HepG2 (cell line): ENCODE results near the gene ZFHX3. TPM values are rescaled to one million over a fixed set of nuclear protein-coding genes. Genes with fewer than 3 reads are reported as not detected.

Source experiments
- CHD4 ChIP-seq: fragments of 200-600 bp; sonication (generic); IDR thresholded peaks from 2 replicates; pipeline ENCODE4 v1.7.0; 2017; ENCODE audit warnings: mild to moderate bottlenecking, low read length, borderline replicate concordance
- DPF2 ChIP-seq: sonication (generic); formaldehyde crosslinking; IDR thresholded peaks from 2 replicates; pipeline ENCODE4 v1.4.0; 2020; ENCODE audit warnings: mild to moderate bottlenecking, low read depth, missing genetic modification reagents, borderline replicate concordance
- FOXP1 ChIP-seq, 2 experiments: fragments of 450-650 bp in 1 of 2; IDR thresholded peaks; 2 replicates each; pipeline ENCODE4 v1.6.1; 2017 to 2018; ENCODE audit warnings: antibody characterized with exemption in 1 of 2
- HNRNPK ChIP-seq: fragments of 200-400 bp; formaldehyde crosslinking; IDR thresholded peaks from 2 replicates; pipeline ENCODE4 v1.6.1; 2018; ENCODE audit warnings: low read length, low read depth, moderate library complexity, mild to moderate bottlenecking; ENCODE audit not compliant: poor library complexity, severe bottlenecking
- HOXA7 ChIP-seq: sonication (generic); formaldehyde crosslinking; IDR thresholded peaks from 2 replicates; pipeline ENCODE4 v1.8.1; 2022; ENCODE audit warnings: mild to moderate bottlenecking, missing genetic modification reagents, moderate library complexity
- JUN ChIP-seq: sonication (generic); formaldehyde crosslinking; IDR thresholded peaks from 2 replicates; pipeline ENCODE4 v1.4.0; 2020; ENCODE audit warnings: mild to moderate bottlenecking, missing genetic modification reagents
- KLF16 ChIP-seq, 2 experiments: sonication (generic) in 1 of 2; formaldehyde crosslinking in 1 of 2; IDR thresholded peaks; 2 replicates each; pipeline versions ENCODE4 v1.6.1 to v1.8.0; 2016 to 2023; ENCODE audit warnings: missing genetic modification reagents in 2 of 2, missing compliant biosample characterization in 1 of 2
- NFYC ChIP-seq: IDR thresholded peaks from 2 replicates; pipeline ENCODE4 v1.6.1; 2016; ENCODE audit warnings: missing genetic modification reagents, missing compliant biosample characterization
- TBP ChIP-seq: sonication (generic); formaldehyde crosslinking; IDR thresholded peaks from 2 replicates; pipeline ENCODE4 v1.5.0; 2020; ENCODE audit warnings: missing genetic modification reagents
- ZNF550 ChIP-seq: sonication (generic); formaldehyde crosslinking; IDR thresholded peaks from 2 replicates; pipeline ENCODE4 v1.4.0; 2020; ENCODE audit warnings: mild to moderate bottlenecking, missing genetic modification reagents, borderline replicate concordance
- ZNF768 ChIP-seq: sonication (generic); formaldehyde crosslinking; IDR thresholded peaks from 2 replicates; pipeline ENCODE4 v1.4.0; 2020; ENCODE audit warnings: missing genetic modification reagents
- ZNF775 ChIP-seq: sonication (generic); formaldehyde crosslinking; IDR thresholded peaks from 2 replicates; pipeline ENCODE4 v1.4.0; 2020; ENCODE audit warnings: missing genetic modification reagents, mild to moderate bottlenecking, moderate library complexity, borderline replicate concordance
- polyA plus RNA-seq, 8 experiments: library from polyadenylated mRNA; depleted of rRNA in 3 of 8; stranded (reverse) in 7 of 8; unstranded in 1 of 8; fragments of >200 nt; fragmentation: Illumina TruSeq in 4 of 8; extraction: Trizol in 4 of 8; gene quantifications; 2 replicates each; pipeline versions ENCODE4 v1.2.1 to v1.2.3, GENCODE V29; 2011 to 2016; ENCODE audit warnings: low read depth in 4 of 8, missing spikeins in 1 of 8, mixed read lengths in 1 of 8; ENCODE audit not compliant: insufficient read depth in 1 of 8
- total RNA-seq, 5 experiments: library from RNA; depleted of rRNA; stranded (reverse); fragments of >200 nt; fragmentation: Illumina TruSeq; extraction: Trizol; gene quantifications; 2 replicates each; pipeline ENCODE4 v1.2.3, GENCODE V29; 2016; ENCODE audit warnings: low read depth in 1 of 5
- TF ChIP-seq, protein P1 (sequence below): sonication (generic); formaldehyde crosslinking; IDR thresholded peaks from 2 replicates; pipeline ENCODE4 v1.4.0; 2020; ENCODE audit warnings: missing genetic modification reagents, mild to moderate bottlenecking, borderline replicate concordance
- TF ChIP-seq, protein P2 (sequence below): sonication (generic); formaldehyde crosslinking; IDR thresholded peaks from 2 replicates; pipeline ENCODE4 v1.5.0; 2020; ENCODE audit warnings: mild to moderate bottlenecking, missing genetic modification reagents, borderline replicate concordance
- TF ChIP-seq, protein P3 (sequence below): sonication (generic); formaldehyde crosslinking; IDR thresholded peaks from 2 replicates; pipeline ENCODE4 v1.4.0; 2020; ENCODE audit warnings: mild to moderate bottlenecking, missing genetic modification reagents, borderline replicate concordance
- TF ChIP-seq, protein P4 (sequence below): sonication (generic); formaldehyde crosslinking; conservative IDR thresholded peaks from 2 replicates; pipeline ENCODE4 v1.4.0; 2020; ENCODE audit warnings: missing genetic modification reagents

The ZFHX3 gene
- total and polyA plus RNA-seq, 2 of the 13 experiments (the other 11 are each of a cell fraction or from before 2014, with no cell fraction given): 5.0 to 6.0 TPM

DNA sequence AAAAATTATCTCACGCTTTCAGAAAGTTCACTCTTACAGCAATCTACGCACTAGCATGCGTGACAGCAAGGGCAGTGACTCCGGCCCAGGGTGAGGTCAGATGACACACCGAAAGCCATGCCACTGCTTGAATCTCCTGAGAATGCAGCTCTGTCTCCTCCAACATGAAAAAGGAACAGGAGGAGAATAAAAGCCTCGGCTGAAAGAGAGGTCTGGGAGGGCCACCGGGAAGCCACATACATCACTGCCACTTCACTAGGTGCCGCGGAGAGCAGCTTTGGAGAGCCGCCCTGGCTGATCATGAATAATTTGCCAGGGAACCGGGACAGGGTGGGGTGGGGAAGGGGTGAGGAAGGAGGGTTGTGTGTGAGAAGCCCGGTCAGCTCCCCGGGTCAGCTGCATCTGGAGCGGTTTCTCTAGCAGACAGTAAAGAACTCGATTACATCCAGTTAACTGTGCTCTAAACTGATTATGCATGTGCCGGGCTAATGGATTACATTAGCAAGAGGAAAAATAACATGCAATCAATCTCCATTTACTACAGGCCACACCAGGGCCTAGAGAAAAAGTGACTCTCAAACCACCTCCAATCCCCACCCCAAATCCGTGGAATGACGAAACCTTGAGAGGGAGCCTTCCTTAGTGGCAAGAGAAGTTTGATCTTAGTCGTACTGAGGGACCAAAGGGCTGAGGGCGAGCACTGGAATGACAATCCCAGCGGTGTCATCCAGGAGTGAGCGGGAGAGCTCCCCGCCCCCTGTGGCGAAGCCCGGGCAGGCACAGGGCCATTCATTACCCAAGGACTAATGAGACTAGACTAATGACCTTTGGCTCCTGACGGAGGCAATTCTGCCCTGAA lies 100.3 kb downstream of the ZFHX3 start (continued):
- TF ChIP-seq KLF16 (CRISPR knock-in tag; IDR thresholded peaks at IDR 0.05) (peak in 1 of 2 experiments; percentile 64; a peak in 2 of 4 replicates), HNRNPK (no peak), ZNF775 (CRISPR knock-in tag) (0 out of 2 replicates have a peak, but pooled peaks have one; percentile 49), ZNF550 (CRISPR knock-in tag) (no peak), HOXA7 (CRISPR knock-in tag) (no peak), DPF2 (CRISPR knock-in tag) (peak; percentile 56; the same call in 1 of the 2 replicates), CHD4 (0 out of 2 replicates have a peak, but pooled peaks have one; percentile 16), TBP (no peak), FOXP1 (IDR thresholded peaks at IDR 0.05) (no peak), FOXP1 (CRISPR knock-in tag; IDR thresholded peaks at IDR 0.05) (peak; percentile 21; the same call in 1 of the 2 replicates), ZNF768 (no peak), JUN (peak; percentile 78; the same call in 1 of the 2 replicates), NFYC (CRISPR knock-in tag) (peak; percentile 17; the same call in 1 of the 2 replicates)
- TF ChIP-seq, protein P1, sequence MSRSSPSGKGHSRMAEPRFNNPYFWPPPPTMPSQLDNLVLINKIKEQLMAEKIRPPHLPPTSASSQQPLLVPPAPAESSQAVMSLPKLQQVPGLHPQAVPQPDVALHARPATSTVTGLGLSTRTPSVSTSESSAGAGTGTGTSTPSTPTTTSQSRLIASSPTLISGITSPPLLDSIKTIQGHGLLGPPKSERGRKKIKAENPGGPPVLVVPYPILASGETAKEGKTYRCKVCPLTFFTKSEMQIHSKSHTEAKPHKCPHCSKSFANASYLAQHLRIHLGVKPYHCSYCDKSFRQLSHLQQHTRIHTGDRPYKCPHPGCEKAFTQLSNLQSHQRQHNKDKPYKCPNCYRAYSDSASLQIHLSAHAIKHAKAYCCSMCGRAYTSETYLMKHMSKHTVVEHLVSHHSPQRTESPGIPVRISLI (CRISPR knock-in tag): peak; percentile 60; the same call in 1 of the 2 replicates
- TF ChIP-seq, protein P2, sequence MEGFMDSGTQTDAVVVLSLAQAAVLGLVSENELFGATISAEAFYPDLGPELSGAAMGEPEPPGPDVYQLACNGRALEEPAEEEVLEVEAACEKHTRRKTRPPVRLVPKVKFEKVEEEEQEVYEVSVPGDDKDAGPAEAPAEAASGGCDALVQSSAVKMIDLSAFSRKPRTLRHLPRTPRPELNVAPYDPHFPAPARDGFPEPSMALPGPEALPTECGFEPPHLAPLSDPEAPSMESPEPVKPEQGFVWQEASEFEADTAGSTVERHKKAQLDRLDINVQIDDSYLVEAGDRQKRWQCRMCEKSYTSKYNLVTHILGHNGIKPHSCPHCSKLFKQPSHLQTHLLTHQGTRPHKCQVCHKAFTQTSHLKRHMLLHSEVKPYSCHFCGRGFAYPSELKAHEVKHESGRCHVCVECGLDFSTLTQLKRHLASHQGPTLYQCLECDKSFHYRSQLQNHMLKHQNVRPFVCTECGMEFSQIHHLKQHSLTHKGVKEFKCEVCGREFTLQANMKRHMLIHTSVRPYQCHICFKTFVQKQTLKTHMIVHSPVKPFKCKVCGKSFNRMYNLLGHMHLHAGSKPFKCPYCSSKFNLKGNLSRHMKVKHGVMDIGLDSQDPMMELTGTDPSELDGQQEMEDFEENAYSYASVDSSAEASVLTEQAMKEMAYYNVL (CRISPR knock-in tag): peak; percentile 81; the same call in 1 of the 2 replicates
- TF ChIP-seq, protein P3, sequence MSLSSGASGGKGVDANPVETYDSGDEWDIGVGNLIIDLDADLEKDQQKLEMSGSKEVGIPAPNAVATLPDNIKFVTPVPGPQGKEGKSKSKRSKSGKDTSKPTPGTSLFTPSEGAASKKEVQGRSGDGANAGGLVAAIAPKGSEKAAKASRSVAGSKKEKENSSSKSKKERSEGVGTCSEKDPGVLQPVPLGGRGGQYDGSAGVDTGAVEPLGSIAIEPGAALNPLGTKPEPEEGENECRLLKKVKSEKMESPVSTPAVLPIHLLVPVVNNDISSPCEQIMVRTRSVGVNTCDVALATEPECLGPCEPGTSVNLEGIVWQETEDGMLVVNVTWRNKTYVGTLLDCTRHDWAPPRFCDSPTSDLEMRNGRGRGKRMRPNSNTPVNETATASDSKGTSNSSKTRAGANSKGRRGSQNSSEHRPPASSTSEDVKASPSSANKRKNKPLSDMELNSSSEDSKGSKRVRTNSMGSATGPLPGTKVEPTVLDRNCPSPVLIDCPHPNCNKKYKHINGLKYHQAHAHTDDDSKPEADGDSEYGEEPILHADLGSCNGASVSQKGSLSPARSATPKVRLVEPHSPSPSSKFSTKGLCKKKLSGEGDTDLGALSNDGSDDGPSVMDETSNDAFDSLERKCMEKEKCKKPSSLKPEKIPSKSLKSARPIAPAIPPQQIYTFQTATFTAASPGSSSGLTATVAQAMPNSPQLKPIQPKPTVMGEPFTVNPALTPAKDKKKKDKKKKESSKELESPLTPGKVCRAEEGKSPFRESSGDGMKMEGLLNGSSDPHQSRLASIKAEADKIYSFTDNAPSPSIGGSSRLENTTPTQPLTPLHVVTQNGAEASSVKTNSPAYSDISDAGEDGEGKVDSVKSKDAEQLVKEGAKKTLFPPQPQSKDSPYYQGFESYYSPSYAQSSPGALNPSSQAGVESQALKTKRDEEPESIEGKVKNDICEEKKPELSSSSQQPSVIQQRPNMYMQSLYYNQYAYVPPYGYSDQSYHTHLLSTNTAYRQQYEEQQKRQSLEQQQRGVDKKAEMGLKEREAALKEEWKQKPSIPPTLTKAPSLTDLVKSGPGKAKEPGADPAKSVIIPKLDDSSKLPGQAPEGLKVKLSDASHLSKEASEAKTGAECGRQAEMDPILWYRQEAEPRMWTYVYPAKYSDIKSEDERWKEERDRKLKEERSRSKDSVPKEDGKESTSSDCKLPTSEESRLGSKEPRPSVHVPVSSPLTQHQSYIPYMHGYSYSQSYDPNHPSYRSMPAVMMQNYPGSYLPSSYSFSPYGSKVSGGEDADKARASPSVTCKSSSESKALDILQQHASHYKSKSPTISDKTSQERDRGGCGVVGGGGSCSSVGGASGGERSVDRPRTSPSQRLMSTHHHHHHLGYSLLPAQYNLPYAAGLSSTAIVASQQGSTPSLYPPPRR (CRISPR knock-in tag): peak; percentile 46
- TF ChIP-seq, protein P4, sequence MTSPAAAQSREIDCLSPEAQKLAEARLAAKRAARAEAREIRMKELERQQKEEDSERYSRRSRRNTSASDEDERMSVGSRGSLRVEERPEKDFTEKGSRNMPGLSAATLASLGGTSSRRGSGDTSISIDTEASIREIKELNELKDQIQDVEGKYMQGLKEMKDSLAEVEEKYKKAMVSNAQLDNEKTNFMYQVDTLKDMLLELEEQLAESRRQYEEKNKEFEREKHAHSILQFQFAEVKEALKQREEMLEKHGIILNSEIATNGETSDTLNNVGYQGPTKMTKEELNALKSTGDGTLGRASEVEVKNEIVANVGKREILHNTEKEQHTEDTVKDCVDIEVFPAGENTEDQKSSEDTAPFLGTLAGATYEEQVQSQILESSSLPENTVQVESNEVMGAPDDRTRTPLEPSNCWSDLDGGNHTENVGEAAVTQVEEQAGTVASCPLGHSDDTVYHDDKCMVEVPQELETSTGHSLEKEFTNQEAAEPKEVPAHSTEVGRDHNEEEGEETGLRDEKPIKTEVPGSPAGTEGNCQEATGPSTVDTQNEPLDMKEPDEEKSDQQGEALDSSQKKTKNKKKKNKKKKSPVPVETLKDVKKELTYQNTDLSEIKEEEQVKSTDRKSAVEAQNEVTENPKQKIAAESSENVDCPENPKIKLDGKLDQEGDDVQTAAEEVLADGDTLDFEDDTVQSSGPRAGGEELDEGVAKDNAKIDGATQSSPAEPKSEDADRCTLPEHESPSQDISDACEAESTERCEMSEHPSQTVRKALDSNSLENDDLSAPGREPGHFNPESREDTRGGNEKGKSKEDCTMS (CRISPR knock-in tag): no peak
